HG03064 (cell line): ENCODE data around the gene RETREG1.

ENCODE experiments used
- ATAC-seq: cut with Tn5 transposase; IDR thresholded peaks from one replicate; pipeline ENCODE4 v1.9.1; 2021; ENCODE audit warnings: low read depth; ENCODE audit not compliant: unreplicated experiment

RETREG1 gene

GRCh38 chr5:16586556-16586955 is 30.2 kb downstream of the RETREG1 start:
- ATAC-seq = no peak

- no peak for ATAC-seq
Observed at GRCh38 chr5:16585041-16585667, 31.6 kb downstream of the RETREG1 start.

GRCh38 chr5:16582081-16582480 is 34.7 kb downstream of the RETREG1 start:
- no peak for ATAC-seq

GRCh38 chr5:16580382-16580781 is 36.4 kb downstream of the RETREG1 start:
- ATAC-seq = no peak

GRCh38 chr5:16579142-16579847 is 37.5 kb downstream of the RETREG1 start:
- ATAC-seq = no peak

GRCh38 chr5:16578474-16578883 is 38.3 kb downstream of the RETREG1 start:
- no peak for ATAC-seq

- no peak for ATAC-seq
Observed at GRCh38 chr5:16577677-16578076, 39.1 kb downstream of the RETREG1 start.

GRCh38 chr5:16574789-16575721 is 41.7 kb downstream of the RETREG1 start:
- no peak for ATAC-seq

GRCh38 chr5:16573401-16573800 is 43.4 kb downstream of the RETREG1 start:
- ATAC-seq = no peak

- ATAC-seq = no peak
Observed at GRCh38 chr5:16572289-16573015, 44.3 kb downstream of the RETREG1 start.

GRCh38 chr5:16571016-16571415 is 45.8 kb downstream of the RETREG1 start:
- ATAC-seq = no peak

- no peak for ATAC-seq
Observed at GRCh38 chr5:16570121-16570815, 46.5 kb downstream of the RETREG1 start.

GRCh38 chr5:16568875-16569580 is 47.8 kb downstream of the RETREG1 start:
- ATAC-seq = no peak

- no peak for ATAC-seq
Observed at GRCh38 chr5:16567365-16567764, 49.4 kb downstream of the RETREG1 start.

GRCh38 chr5:16565118-16565517 is 51.7 kb downstream of the RETREG1 start:
- no peak for ATAC-seq

GRCh38 chr5:16564248-16564867 is 52.4 kb downstream of the RETREG1 start:
- ATAC-seq = no peak

- no peak for ATAC-seq
Observed at GRCh38 chr5:16563686-16564085, 53.1 kb downstream of the RETREG1 start.

GRCh38 chr5:16561660-16562059 is 55.1 kb downstream of the RETREG1 start:
- no peak for ATAC-seq

- no peak for ATAC-seq
Observed at GRCh38 chr5:16559702-16560101, 57.1 kb downstream of the RETREG1 start.
